Stimulated activated CD4-positive, alpha-beta T cell treated with anti-CD3 and anti-CD28 coated beads, TNF-alpha, amount 100 ng/mL, for 24 hours (primary cell): ENCODE data around the gene TMEM127.

Experiments used
- DNase-seq, 3 experiments: peaks; one replicate each; pipeline ENCODE4 v3.0.0-alpha.2; 2020; ENCODE audit warnings: low read depth in 3 of 3

TMEM127 gene

DNA sequence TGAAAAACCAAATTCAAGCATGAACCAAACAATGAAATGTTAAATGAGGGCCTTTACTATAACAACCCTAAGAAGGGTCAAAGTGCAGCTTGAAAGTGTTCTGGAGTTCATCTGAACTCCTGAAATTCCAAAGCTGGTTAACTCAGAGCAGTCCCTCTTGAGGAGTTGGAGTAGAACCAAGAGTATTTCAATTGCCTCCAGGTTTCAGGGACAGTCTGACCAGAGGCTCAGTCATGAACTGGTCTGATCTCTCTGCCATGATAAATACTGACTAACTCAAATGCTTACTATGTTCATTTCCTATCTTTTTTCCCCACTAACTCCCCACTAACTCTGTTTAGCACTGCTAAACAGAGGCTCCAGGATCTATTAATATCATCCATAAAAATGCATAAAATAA, 59.9 kb downstream of the TMEM127 start:
- no peak for DNase-seq

GRCh38 chr2:96204836-96205624, 60.8 kb downstream of the TMEM127 start:
- no peak for DNase-seq

GRCh38 chr2:96203130-96204028, 62.4 kb downstream of the TMEM127 start:
- DNase-seq, result no peak

GRCh38 chr2:96202152-96202854, 63.5 kb downstream of the TMEM127 start:
- no peak for DNase-seq

DNA sequence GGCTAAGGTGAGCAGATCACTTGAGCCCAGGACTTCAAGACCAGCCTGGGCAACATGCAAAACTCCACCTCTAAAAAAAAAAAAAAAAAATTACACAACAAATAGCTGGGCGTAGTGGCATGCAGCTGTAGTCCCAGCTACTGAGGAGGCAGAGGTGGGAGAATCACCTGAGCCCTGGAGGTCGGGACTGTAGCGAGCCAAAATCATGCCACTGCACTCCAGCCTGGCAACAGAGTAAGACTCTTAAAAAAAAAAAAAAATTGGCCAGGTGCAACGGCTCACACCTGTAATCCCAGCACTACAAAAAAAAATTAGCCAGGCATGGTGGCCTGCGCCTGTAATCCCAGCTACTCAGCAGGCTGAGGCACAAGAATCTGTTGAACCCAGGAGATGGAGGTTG, 64.5 kb downstream of the TMEM127 start:
- DNase-seq, result no peak

DNA sequence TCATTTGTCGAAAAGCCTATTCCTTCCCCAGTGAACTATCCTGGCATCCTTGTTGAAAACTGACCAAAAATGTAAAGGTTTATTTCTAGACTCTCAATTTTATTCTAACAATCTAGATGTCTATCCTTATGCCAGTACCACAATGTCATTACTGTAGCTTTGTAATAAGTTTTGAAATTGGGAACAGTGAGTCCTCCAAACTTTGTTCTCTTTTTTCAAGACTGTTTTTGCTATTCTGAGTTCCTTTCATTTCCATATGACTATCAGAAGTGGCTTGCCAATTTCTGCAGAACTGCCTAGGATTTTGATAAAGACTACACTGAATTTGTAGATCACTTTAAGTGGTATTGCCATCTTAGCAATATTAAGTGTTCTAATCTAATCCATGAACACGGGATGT, 66.9 kb downstream of the TMEM127 start:
- no peak for DNase-seq
